GM21717 (cell line): ENCODE results near the gene SMARCA1.

ENCODE experiments used
- ATAC-seq: cut with Tn5 transposase; IDR thresholded peaks from one replicate; pipeline ENCODE4 v1.9.1; 2021; ENCODE audit warnings: mild to moderate bottlenecking, moderate library complexity; ENCODE audit not compliant: unreplicated experiment

Gene SMARCA1

GRCh38 chrX:129478516-129478915, 44.8 kb downstream of the SMARCA1 start:
- no peak for ATAC-seq

GRCh38 chrX:129472116-129472515, 51.2 kb downstream of the SMARCA1 start:
- no peak for ATAC-seq

GRCh38 chrX:129462707-129463106, 60.6 kb downstream of the SMARCA1 start:
- no peak for ATAC-seq

GRCh38 chrX:129461801-129462456, 61.4 kb downstream of the SMARCA1 start:
- ATAC-seq = no peak

- ATAC-seq = no peak
Observed at GRCh38 chrX:129452523-129452922, 70.8 kb downstream of the SMARCA1 start.

GRCh38 chrX:129450123-129450522, 73.2 kb downstream of the SMARCA1 start:
- ATAC-seq = no peak

- ATAC-seq = no peak
Observed at GRCh38 chrX:129449148-129449547, 74.1 kb downstream of the SMARCA1 start.

GRCh38 chrX:129445436-129445835, 77.9 kb downstream of the SMARCA1 start:
- no peak for ATAC-seq

GRCh38 chrX:129433945-129434344, 89.3 kb downstream of the SMARCA1 start:
- ATAC-seq = no peak

GRCh38 chrX:129433461-129433860, 89.8 kb downstream of the SMARCA1 start:
- no peak for ATAC-seq

GRCh38 chrX:129427267-129427666, 96.0 kb downstream of the SMARCA1 start:
- ATAC-seq = no peak

- ATAC-seq = no peak
Observed at GRCh38 chrX:129423191-129423590, 100.1 kb downstream of the SMARCA1 start.

- ATAC-seq = no peak
Observed at GRCh38 chrX:129404670-129405008, 118.7 kb downstream of the SMARCA1 start.

- no peak for ATAC-seq
Observed at GRCh38 chrX:129403974-129404669, 119.2 kb downstream of the SMARCA1 start.
